ENCODE measurements around the gene EPB41L2. TPM values are rescaled to one million over a fixed set of nuclear protein-coding genes. Genes with fewer than 3 reads are reported as not detected.

The EPB41L2 gene
- total RNA-seq, 1 experiment from 2014 or later: 74.8 TPM

- H3K9me3 ChIP-seq (ENCODE audit: control insufficient read depth in 1 of 2, insufficient read depth in 1 of 2, low read depth in 1 of 2, low read length in 2 of 2): no peaks in the 10 kb centered on the region
- intact Hi-C loops (cut with micrococcal nuclease): no loop called here
- no peak overlapping the region for H2AFZ ChIP-seq (ENCODE audit: low read depth, low read length, poor library complexity, severe bottlenecking)
- H3K4me2 ChIP-seq (ENCODE audit: low read length): no peak overlapping the region
- H4K20me1 ChIP-seq (ENCODE audit: insufficient read depth): no peaks in the 10 kb centered on the region
- no peaks in the 10 kb centered on the region for H3K36me3 ChIP-seq (ENCODE audit: control insufficient read depth in 1 of 2, insufficient read depth in 2 of 2, low read length in 2 of 2)
- no peak overlapping the region for H3K9ac ChIP-seq (ENCODE audit: low read length)
- peaks cover 13% of the 10 kb centered on the region for H3K79me2 ChIP-seq (ENCODE audit: insufficient read depth, low read length)
- ChIA-PET POLR2A (no interaction called here), RAD21 (ENCODE audit: low non-redundant PET in 1 of 2, low total read pairs in 2 of 2, uncharacterized antibody in 2 of 2, unreplicated experiment in 2 of 2) (no interaction called here), CTCF (no interaction called here)
- no peaks in the 10 kb centered on the region for H3K9me2 ChIP-seq (ENCODE audit: insufficient read depth)
- H3K27me3 ChIP-seq (ENCODE audit: insufficient read depth, low read length): no peaks in the 10 kb centered on the region
- no peak for DNase-seq (ENCODE audit: low read depth, low spot score)
- TF ChIP-seq ATF3 (IDR thresholded peaks at IDR 0.05): no peak
- peaks cover 0 to 4% of the 10 kb centered on the region in 2 experiments; a peak in 1 of 4 replicates for H3K4me1 ChIP-seq (ENCODE audit: control insufficient read depth in 1 of 2, insufficient read depth in 2 of 2, low read length in 2 of 2)
- no peak overlapping the region for H3K27ac ChIP-seq (ENCODE audit: low read depth, low read length)
- no peak overlapping the region for H3K4me3 ChIP-seq (replicated peaks in 1 of 2; ENCODE audit: low read depth in 1 of 2, low read length in 2 of 2)
- BruUV-seq (replicated peaks): no TSS peak
- ATAC-seq: no peak
These were observed 101.9 kb downstream of the EPB41L2 start for GRCh38 chr6:130961148-130961547.

DNA sequence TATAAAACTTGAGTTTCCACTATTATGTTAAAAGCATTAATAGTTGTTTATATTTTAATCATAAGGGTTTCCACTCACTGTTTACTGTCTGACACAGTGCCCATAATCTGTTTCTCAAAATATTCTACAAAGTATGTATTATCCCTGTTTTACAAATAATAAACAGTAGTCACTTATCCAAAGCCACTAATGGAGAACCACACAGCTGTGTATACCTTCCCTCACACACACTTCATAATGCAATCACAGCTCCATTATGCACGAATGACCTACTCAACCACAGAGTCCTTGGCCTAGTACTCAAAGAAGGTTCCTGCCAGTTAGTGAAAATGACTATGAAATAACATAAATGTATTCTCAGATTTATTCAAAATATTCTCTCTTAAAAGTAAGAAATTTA lies 103.1 kb downstream of the EPB41L2 start:
- no peaks in the 10 kb centered on the region for H3K9me2 ChIP-seq (ENCODE audit: insufficient read depth)
- ChIA-PET CTCF (no interaction called here), POLR2A (no interaction called here), RAD21 (ENCODE audit: low non-redundant PET in 1 of 2, low total read pairs in 2 of 2, uncharacterized antibody in 2 of 2, unreplicated experiment in 2 of 2) (no interaction called here)
- H3K27ac ChIP-seq (ENCODE audit: low read depth, low read length): no peak overlapping the region
- H4K20me1 ChIP-seq (ENCODE audit: insufficient read depth): no peaks in the 10 kb centered on the region
- TF ChIP-seq ZFX (IDR thresholded peaks at IDR 0.05) (no peak), YY1 (IDR thresholded peaks at IDR 0.05; ENCODE audit: extremely low read depth, insufficient replicate concordance, low read depth, low read length) (no peak), EZH2 (IDR thresholded peaks at IDR 0.05) (no peak)
- H3K9me3 ChIP-seq (ENCODE audit: control insufficient read depth in 1 of 2, insufficient read depth in 1 of 2, low read depth in 1 of 2, low read length in 2 of 2): no peaks in the 10 kb centered on the region
- DNase-seq (ENCODE audit: low read depth, low spot score) (no peak), ATAC-seq (no peak)
- no peak overlapping the region for H3K4me3 ChIP-seq (replicated peaks in 1 of 2; ENCODE audit: low read depth in 1 of 2, low read length in 2 of 2)
- H3K9ac ChIP-seq (ENCODE audit: low read length): no peak overlapping the region
- H3K36me3 ChIP-seq (ENCODE audit: control insufficient read depth in 1 of 2, insufficient read depth in 2 of 2, low read length in 2 of 2): no peaks in the 10 kb centered on the region
- peaks cover 8% of the 10 kb centered on the region for H3K79me2 ChIP-seq (ENCODE audit: insufficient read depth, low read length)
- BruUV-seq (replicated peaks): no TSS peak
- H3K4me1 ChIP-seq (ENCODE audit: control insufficient read depth in 1 of 2, insufficient read depth in 2 of 2, low read length in 2 of 2): peaks cover 0 to 10% of the 10 kb centered on the region in 2 experiments; a peak in 1 of 4 replicates
- no peak overlapping the region for H2AFZ ChIP-seq (ENCODE audit: low read depth, low read length, poor library complexity, severe bottlenecking)
- H3K4me2 ChIP-seq (ENCODE audit: low read length): no peak overlapping the region
- H3K27me3 ChIP-seq (ENCODE audit: insufficient read depth, low read length): no peaks in the 10 kb centered on the region
- intact Hi-C loops (cut with micrococcal nuclease): no loop called here
